Measurements from ENCODE around the gene PDS5A.
"Not testable (repeated sequence)": the region's sequence is repeated elsewhere in the genome, so short reads cannot be mapped to it uniquely, and the experiment has no call there.

The PDS5A gene

DNA sequence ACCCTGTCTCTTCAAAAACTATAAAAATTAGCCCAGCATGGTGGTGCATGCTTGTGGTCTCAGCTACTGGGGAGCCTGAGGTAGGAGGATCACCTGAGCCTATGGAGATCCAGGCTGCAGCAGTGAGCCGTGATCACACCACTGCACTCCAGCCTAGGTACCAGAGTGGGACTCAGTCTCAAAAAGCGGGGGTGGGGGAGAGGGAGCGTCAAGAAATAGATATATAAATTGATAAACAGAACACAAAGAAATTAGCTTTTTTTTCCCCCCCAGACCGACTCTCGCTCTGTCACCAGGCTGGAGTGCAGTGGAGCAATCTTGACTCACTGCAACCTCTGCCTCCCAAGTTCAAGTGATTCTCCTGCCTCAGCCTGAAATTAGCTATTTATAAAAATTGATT lies 14.1 kb downstream of the PDS5A start:
- DNase-seq = no peak

DNA sequence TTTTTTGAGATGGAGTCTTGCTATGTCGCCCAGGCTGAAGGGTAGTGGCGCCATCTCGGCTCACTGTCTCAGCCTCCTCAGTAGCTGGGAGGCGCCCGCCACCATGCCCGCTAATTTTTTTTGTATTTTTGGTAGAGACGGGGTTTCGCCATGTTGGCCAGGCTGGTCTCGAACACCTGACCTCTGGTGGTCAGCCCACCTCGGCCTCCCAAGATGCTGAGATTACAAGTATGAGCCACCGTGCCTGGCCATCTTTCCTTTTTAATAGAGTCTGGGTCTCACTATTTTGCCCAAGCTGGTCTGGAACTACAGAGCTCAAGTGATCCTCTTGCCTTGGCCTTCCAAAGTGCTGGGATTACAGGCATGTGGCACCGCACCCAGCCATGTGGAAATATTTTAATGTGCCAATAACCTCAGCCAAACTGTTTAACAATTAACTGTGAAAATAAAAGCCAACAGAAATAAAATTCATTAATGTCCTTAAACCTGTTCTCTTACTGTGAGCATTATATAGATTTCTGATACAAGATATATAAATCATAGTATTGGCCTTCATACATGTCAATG lies 16.3 kb downstream of the PDS5A start:
- no peak for DNase-seq

DNA sequence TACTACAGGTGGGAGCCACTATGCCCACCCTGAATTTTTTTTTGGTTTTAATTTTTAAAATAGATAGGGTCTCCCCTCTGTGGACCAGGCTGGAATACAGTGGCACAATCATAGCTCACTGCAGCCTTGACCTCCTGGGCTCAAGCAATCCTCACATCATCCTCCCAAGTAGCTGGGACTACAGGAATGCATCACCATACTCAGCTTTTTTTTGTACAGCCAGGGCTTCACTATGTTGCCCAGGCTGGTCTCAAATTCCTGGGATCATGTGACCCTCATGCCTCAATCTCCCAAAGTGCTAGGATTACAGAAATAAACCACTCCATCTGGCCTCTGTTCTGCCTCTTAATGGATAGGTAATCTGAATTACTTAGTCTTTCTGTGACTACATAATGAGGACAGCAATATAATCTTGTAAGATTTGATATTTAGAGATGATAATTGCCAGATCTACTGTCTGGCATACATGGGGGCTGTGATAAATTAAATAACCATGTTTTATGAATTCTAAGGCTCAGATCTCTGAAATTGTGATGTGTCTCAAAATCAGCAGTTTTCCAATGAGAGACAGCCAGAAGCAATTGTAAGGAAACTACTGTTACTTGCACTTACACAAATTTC lies 26.7 kb downstream of the PDS5A start:
- DNase-seq = no peak

DNA sequence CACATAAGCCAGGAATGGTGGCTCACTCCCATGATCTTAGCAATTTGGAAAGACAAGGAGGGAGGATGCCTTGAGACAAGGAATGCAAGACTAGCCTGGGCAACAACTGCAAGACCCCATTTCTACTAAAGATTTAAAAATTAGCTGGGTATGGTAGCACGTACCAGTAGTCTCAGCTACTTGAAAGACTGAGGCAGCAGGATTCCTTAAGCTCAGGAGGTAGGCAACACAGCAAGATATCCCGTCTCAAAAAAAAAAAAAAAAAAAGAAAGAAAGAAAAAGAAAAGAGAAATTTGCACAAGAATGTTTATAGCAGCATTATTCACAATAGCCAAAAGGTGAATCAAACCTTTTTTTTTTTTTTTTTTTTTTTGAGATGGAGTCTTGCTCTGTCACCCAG lies 29.7 kb downstream of the PDS5A start:
- no peak for DNase-seq

DNA sequence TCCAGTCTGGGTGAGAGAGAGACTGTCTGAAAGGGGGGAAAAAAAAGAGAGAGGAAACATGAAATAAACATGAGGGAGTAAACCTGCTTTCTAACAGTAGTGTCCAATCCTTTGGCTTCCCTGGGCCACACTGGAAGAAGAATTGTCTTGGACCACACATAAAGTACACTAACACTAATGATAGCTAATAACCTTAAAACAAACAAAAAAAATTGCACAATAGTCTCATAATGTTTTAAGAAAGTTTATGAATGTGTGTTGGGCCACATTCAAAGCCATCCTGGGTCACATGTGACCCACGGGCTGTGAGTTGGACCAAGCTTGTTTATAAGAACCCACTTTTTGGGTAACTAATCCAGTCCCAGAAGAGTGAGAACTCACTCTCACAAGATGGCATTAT lies 30.3 kb downstream of the PDS5A start:
- no peak for DNase-seq

DNA sequence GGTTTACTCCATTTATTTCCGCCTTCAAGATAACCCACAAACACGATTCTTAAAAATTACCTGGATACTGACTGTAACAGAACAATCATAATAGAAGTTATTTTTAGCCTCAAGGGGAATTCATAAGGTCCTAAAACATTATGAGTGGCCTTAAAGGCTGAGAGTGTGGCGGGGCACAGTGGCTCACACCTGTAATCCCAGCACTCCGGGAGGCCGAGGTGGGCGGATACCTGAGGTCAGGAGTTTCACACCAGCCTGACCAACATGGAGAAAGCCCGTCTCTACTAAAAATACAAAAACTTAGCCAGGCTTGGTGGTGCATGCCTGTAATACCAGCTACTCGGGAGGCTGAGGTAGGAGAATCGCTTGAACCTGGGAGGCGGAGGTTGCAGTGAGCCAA lies 33.5 kb downstream of the PDS5A start:
- DNase-seq = not testable (repeated sequence)

DNA sequence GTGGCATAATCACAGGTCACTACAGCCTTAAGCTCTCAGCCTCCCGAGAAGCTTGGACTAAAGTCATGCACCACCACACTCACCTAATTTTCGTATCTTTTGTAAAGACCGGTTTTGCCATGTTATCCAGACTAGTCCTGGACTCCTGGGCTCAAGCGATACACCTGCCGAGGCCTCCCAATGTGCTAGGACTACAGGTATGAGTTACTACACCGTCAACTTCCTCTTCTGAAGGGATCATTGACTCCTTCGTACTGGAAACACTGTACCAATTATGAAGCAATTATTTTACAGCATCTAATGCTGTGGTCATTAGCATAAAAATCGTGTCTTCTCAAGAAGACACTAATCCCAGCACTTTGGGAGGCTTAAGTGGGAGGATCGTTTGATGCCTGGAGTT lies 35.2 kb downstream of the PDS5A start:
- no peak for DNase-seq

DNA sequence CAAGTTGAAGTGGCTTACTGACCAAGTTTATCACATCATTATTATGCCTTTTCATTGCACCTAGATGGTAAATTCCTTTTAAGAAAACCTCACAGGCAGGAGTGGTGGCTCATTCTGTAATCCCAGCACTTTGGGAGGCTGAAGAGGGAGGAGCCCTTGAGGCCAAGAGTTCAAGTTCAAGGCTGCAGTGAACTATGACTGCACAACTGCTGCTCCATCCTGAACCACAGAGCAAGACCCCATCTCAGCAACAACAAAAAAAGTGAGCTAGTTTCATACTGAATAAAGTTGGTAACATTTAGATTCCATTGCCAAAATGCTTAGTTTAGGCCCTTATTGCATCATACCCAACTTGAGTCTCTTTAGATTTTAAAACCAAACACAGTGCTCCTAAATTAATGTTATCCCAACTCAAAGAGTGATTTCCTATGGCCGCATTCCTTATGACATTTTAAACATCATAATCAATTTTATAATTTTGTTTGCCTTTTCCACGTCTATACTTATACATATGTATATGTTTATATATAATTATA lies 36.0 kb downstream of the PDS5A start:
- no peak for DNase-seq

DNA sequence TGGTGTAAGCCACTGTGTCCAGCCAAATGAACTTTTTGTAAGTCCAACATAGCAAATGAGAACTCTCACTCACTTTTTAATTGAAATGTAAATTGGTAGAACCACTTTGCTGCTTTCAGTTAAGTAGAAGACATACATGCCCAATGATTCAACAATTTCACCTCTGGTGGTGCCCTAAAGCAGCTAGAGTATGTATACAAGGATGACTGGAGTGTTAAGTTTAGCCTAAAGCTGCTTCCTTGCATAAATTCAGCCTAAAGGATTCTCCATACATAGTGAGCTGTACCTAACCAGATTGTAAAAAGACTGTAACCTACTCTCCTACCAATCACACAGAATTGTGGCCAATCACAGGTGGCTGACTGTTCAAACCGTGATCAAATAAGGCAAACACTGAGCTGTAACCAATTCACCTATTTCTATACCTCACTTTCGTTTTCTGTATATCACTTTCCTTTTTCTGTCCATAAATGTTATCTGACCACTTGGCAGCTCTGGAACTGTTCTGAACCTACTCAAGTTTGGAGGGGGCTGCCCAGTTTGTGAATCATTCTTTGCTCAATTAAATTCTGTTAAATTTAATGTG lies 39.9 kb downstream of the PDS5A start:
- DNase-seq = no peak

DNA sequence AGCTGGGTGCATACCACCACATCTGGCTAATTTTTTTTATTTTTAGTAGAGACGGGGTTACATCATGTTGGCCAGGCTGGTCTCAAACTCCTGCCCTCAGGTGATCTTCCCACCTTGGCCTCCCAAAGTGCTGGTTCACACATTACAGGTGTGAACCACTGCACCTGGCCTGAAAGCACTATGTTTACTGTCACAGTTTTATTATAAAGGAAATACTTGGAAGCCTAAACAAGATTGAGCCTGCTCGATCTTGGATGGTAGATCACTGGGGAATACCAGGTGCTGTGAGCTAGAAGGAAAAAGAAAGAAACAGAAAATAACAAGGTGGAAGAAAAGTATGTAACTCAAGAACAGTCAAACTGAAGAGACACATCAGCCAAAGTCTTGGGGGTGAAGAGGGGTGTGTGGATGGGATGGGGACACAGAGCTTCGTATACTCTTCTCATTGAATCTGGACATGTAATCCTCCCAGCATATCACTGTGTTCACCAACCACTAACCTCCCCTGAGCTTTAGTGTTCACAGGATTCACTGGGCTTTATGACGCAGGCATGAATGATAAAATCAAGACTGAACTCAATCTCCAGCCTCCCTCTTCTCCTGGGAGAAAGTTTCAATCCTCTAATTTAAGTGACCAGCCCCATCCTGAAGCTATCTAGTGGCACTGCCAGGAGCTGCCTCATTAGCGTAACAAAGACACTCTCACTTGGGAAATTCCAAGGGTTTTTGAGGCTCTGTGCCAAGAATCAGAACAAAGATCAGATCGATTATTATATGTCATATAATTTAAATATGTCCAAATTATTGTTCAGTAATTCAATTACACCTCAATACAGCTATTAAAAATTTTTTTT lies 40.9 kb downstream of the PDS5A start:
- no peak for DNase-seq

DNA sequence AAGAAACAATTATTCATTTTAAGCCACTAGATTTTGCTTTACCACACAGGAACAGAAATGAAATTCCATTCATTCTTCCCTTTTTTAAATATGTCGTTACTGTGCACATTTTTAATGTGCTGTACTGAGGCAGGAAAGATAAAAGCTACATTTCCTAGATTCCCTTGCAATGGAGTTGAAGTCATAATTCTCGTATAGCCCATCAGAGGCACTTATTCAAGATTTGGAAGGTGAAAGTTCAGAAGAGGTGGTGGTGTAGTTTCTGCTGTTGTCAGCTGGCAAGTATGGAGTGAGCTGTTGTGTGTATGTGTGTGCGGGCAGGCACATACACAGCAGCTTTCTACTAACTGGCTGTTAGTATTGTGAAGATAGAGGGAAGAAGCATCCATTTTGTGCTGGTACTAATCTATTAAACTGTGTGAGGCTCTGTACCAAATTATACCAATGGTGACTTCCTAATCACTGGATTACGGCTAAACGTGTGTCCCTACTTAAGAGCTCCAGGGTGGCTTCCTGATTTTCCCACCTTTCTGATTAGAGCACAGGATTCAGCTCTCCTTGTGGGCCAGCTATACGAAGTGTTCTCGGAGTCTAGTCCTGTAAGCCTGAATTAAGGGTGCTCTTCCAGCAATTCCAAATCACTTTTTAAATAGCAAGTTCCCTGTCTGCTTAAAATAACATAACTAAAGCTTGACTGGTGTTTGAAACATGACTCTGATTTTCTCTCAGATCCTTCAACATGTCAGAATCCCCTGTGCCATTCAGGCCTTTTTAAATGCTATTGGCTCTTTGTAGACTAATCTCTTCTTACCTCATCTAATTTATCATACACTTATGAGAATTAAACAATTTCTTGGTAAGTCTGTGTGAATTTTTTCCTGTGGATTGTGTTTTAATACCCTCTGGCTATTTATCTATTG lies 43.8 kb downstream of the PDS5A start:
- no peak for DNase-seq

DNA sequence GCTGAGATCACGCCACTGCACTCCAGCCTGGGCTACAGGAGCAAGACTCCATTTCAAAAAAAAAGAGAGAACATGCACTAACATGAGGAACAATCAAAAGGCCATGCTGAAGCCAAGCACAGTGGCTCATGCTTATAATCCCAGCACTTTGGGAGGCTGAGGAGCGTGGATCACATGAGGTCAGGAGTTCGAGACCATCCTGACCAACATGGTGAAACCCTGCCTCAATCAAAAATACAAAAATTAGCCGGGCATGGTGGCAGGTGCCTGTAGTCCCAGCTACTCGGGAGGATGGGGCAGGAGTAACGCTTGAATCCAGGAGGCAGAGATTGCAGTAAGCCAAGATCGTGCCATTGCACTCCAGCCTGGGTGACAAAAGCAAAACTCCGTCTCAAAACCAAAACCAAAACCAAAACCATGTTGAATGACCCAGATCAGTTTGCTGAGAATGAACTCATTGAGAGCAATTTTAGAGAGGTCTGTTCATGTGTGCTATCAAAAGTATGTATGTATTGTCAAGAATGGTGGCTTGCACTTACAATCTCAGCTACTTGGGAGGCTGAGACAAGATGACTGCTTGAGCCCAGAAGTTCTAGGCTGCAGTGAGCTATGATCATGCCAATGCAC lies 44.8 kb downstream of the PDS5A start:
- DNase-seq = no peak

DNA sequence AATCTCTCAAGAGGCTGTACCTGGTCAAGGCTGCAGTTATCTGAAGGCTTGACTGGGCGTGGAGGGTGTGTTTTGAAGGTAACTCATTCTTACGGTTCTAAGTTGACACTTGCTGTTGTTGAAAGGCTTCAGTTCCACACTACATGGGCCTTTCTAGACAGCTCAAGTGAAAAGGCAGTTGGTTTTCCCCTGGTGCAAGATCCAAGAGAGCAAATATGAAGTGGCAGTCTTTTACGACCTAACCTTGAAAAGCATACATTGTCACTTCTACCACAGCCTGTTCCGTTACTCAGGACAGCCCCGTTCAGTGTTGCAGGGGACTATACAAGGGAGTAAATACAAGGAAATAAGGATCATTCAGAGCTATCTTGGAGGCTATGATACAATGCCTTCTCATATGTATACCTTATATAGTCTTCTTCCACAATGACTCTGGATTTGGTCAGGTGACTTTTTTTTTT lies 46.2 kb downstream of the PDS5A start:
- no peak for DNase-seq

DNA sequence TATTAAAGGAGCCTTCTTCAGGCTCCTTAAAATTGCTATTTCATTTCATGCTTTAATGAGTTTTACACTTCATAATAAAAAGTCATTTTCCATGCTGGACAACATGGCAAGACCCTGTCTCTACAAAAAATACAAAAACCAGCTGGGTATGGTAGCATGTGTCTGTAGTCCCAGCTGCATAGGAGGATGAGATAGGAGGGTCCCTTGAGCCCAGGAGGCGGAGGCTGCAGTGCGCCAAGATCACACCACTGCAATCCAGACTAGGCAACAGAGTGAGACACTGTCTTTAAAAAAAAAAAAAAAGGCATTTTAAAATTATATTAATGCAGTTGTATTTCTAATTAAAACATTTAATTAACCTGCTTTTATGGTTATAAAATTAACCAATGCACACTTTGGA lies 49.2 kb downstream of the PDS5A start:
- no peak for DNase-seq

DNA sequence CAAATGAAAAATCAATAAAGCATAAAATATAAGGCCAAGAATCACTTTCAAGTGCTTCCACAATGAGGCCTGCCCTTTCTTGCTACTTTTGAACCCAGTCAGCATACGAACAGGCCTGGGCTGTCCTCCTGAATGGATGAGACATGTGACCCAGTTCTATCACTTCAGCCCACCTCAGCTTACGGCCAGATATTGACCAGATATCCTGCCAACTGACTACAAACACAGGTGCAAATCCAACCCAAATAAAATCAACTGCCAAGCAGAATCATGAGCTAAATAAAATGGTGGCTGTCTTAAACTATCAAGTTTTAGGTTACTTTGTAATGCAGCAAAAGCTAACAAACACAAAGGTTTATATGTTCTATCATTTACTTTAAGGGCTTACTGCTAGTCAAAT lies 53.7 kb downstream of the PDS5A start:
- DNase-seq = no peak

DNA sequence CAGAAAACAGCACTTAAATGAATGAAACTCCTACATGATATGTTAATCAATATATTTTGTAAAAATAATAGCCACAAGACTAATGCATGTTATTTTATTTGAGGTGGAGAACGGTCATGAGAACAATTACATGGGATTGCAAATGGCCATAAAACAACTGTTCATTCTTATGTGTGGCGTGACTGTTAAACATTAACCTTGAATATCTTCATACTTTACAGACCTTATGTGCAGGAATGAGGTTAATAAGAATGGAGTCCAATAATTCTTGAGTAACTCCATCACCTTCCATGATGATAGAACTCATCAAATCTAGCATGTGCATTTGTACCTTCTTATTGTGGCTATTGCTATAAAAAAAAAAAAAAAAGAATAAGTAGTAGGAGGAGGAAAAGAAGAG lies 55.3 kb downstream of the PDS5A start:
- no peak for DNase-seq

DNA sequence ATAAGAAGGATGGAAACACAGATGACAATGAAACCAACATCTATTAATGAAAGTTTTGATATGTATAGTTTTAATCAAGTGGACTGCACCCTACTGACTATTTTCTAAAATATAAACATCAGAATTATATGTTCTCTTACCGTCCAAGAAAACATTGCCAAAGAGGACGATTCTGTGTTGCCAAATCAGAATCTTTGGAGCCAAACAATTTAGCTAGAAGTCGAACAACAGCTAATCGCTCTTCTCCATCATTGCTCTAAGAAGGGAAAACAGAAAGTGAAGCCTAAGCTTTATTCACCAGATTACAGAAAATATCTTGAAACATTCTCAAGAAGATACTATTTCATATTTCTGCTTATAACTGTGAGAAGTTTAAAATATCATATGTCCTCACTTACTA lies 64.2 kb downstream of the PDS5A start:
- DNase-seq = no peak

DNA sequence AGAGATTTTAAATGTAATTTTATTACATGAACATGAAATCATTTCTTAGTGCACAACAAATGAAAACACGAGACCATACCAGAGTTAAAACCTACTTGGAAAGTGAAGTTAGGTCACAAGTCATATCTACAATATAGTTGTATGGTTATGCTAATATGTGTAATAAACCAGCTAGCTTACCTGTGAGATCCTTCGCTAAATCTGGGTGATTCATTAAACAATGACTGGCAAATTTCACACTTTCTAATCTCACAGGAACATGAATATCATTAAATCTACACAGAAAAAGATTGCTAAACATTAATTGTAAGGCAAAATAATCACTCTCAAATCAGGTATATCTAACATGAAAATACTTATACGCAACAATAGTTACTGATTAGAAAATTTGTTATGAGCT lies 67.6 kb downstream of the PDS5A start:
- DNase-seq = no peak

DNA sequence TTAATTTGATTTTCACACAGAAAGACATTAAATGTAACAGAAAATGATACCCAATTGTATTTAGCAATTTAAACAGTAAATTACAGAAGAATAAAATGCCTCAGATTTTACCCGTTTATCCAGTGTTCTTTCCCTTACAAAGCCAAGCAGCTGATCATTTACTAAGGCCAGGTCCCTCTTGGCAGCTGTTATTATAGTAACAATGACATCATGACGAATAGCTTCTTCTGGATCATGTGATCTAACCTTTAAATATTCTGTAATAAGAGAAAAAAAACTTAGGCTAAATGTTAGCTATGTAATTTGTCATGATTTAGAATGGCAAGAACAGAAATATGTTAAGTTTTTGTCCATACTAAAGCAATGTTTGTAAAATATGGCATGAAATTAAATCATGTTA lies 69.4 kb downstream of the PDS5A start:
- no peak for DNase-seq

DNA sequence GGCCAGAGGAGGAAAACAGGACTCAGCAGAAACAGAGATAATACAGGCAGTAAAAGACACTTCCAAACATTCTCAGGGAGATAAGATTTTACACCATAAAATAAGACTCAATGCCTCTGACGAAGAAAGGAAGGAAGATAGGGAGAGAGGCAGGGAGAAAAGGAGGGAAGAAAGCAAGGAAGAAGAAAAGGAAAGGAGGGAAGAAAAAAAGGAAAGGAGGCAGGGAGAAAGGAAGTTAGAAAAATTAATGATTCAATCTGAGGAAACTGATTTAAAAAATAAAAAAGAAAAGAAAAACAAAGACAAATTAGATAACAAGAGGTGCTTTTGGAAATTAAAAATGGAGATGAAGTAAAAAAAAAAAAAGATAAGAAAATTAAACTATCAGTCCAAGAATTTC lies 72.1 kb downstream of the PDS5A start:
- no peak for DNase-seq

DNA sequence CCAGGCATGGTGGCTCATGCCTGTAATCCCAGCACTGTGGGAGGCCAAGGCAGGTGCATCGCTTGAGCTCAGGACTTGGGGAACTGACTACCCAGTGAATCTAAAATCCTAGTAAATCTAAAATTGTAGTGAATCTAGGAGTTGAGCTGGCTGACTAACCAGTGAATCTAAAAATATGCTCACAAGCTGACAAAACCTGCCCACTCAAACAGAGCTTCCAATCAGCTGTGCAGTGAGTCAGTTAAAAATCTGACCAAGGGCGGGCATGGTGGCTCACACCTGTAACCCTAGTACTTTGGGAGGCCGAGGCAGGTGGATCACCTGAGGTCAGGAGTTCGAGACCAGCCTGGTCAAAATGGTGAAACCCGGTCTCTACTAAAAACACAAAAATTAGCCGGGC lies 72.7 kb downstream of the PDS5A start:
- not testable (repeated sequence) for DNase-seq

DNA sequence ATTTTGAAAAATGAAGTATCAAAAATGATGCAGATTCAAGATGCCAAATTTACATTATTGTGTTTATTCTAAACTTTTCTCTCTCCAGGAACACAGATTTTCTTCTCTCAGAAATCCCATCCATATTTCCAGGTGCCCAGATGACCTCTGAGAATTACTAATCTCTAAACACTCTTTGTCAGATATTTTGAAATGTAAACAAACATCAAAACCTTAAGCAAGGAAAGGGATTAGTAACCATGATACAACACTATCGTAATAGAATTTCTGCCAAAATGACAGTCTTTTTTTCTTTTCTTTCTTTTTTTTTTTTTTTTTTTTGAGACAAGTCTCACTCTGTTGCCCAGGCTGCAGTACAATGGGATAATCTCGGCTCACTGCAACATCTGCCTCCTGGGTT lies 76.7 kb downstream of the PDS5A start:
- no peak for DNase-seq

Data from stimulated activated CD4-positive, alpha-beta T cell treated with anti-CD3 and anti-CD28 coated beads, Interleukin-4, amount 100 ng/mL, for 1 hour (primary cell).